Spleen (tissue), 11 donors: Measurements from ENCODE around the gene PPP1R16B. TPM values are rescaled to one million over a fixed set of nuclear protein-coding genes. Genes with fewer than 3 reads are reported as not detected.

Source experiments
- DNase-seq: peaks from one replicate; pipeline ENCODE4 v3.0.0-alpha.2; 2020
- H3K27ac ChIP-seq, 8 donors: fragments of 200-600 bp; sonication (generic) in 7 of 8; 1 replicate in 4 of 8; 2 replicates in 4 of 8; pipeline versions ENCODE4 v1.5.0 to v1.8.0; 2016 to 2021; ENCODE audit warnings: inconsistent platforms in 4 of 8, mild to moderate bottlenecking in 4 of 8, moderate library complexity in 1 of 8
- H3K27me3 ChIP-seq, 7 donors: fragments of 200-600 bp; sonication (generic) in 6 of 7; replicated peaks in 1 of 7; 1 replicate in 4 of 7; 2 replicates in 3 of 7; pipeline versions ENCODE4 v1.5.0 to v1.8.0; 2016 to 2021; ENCODE audit warnings: inconsistent platforms in 3 of 7, mild to moderate bottlenecking in 1 of 7
- H3K36me3 ChIP-seq, 6 donors: fragments of 200-600 bp; sonication (generic) in 5 of 6; 1 replicate in 4 of 6; 2 replicates in 2 of 6; pipeline versions ENCODE4 v1.5.0 to v1.8.0; 2016 to 2021; ENCODE audit warnings: inconsistent platforms in 2 of 6
- H3K4me1 ChIP-seq, 6 donors: fragments of 200-600 bp; sonication (generic) in 5 of 6; 1 replicate in 3 of 6; 2 replicates in 3 of 6; pipeline versions ENCODE4 v1.5.0 to v1.8.0; 2016 to 2021; ENCODE audit warnings: inconsistent platforms in 3 of 6
- H3K4me3 ChIP-seq, 8 donors: fragments of 200-600 bp; sonication (generic) in 7 of 8; 1 replicate in 4 of 8; 2 replicates in 4 of 8; pipeline versions ENCODE4 v1.5.0 to v1.8.0; 2016 to 2021; ENCODE audit warnings: inconsistent platforms in 4 of 8, mild to moderate bottlenecking in 4 of 8, moderate library complexity in 2 of 8
- H3K9me3 ChIP-seq, 8 donors: fragments of 200-600 bp; sonication (generic) in 7 of 8; 1 replicate in 4 of 8; 2 replicates in 4 of 8; pipeline versions ENCODE4 v1.5.0 to v1.8.0; 2016 to 2021; ENCODE audit warnings: inconsistent platforms in 4 of 8
- POLR2A ChIP-seq, 3 donors: fragments of 450-650 bp; IDR thresholded peaks; one replicate each; pipeline ENCODE4 v1.5.1; 2017; ENCODE audit warnings: antibody characterized with exemption in 3 of 3, mild to moderate bottlenecking in 1 of 3
- POLR2AphosphoS5 ChIP-seq, 3 donors: sonication (generic); formaldehyde crosslinking; IDR thresholded peaks; one replicate each; pipeline ENCODE4 v1.5.1; 2017; ENCODE audit warnings: antibody characterized with exemption in 3 of 3
- WGBS, 5 donors: extraction: QIAGEN DNeasy Blood & Tissue Kit in 3 of 5; methylation state at CpG; one replicate each; pipeline versions ENCODE4 v1.1.5 to v1.1.7; 2013 to 2018; 5-methylcytosine and 5-hydroxymethylcytosine counted together
- intact Hi-C: fragments of 100-400 bp; cut with DNase I; formaldehyde crosslinking; loops from one replicate; pipeline ENCODE4 v1.15.0; 2023; ENCODE audit warnings: low total_unique reads
- polyA plus RNA-seq, 3 donors: library from polyadenylated mRNA; stranded (reverse); fragments of 200-250 nt; gene quantifications; one replicate each; pipeline ENCODE4 v1.2.1, GENCODE V29; 2013
- total RNA-seq, 7 donors: library from RNA; depleted of rRNA in 3 of 7; stranded (reverse); fragments of >200 nt in 3 of 7; fragmentation: NEBNext Ultra II Directional in 4 of 7; extraction: Animal tissue kit (Norgen Biotek cat#: 25700) in 4 of 7; gene quantifications; one replicate each; pipeline versions ENCODE4 v1.1.0 to v1.2.1, GENCODE V29; 2016 to 2021
- TF ChIP-seq, protein P1 (sequence below), 11 experiments: fragments of 200-600 bp in 7 of 11; fragments of 450-650 bp in 4 of 11; sonication (generic) in 4 of 11; IDR thresholded peaks in 8 of 11; conservative IDR thresholded peaks in 3 of 11; 1 replicate in 7 of 11; 2 replicates in 4 of 11; pipeline versions ENCODE4 v1.4.0 to v1.8.0; 2016 to 2021; ENCODE audit warnings: antibody characterized with exemption in 11 of 11, inconsistent platforms in 4 of 11, mild to moderate bottlenecking in 1 of 11
- donor health status: healthy with polysubstance abuse.
- donor health status: DM: no; HTN: no; CAD: no; lungs with moderate emphysema.
- donor health status: DM: no; HTN: no; CAD: no.
- donor health status: Bipolar disorder and iron deficiency.
- donor health status: healthy.
- donor health status: DM: no; HTN: no; CAD: no.
- donor health status: DM: yes; HTN: yes; CAD: no.

PPP1R16B gene
- total and polyA plus RNA-seq, 10 donors: 16.0 to 66.0 (median 43.1) TPM

DNA sequence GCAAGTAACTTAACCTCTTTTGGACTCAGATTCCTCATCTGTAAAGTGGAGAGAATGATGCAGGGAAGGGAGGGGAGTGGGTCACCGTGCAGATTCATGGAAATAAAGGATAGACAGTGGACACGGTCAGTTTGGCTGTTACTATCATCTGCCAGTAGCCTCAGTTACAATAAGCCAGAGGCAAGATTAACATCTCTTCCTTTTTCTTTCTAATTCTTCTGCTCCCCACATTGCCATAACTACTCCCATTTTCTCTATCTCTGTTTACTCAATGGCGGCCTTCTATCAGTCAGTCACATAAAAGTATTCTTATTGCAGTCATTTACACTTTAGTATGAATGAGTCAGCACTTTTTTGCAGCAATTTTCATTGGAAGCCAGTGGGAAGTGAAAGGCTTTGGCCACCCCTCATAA, 49.2 kb downstream of the PPP1R16B start:
- H3K36me3 ChIP-seq: peaks cover 0 to 10% (median 0%) of the 10 kb centered on the region in 6 donors
- TF ChIP-seq, protein P1, sequence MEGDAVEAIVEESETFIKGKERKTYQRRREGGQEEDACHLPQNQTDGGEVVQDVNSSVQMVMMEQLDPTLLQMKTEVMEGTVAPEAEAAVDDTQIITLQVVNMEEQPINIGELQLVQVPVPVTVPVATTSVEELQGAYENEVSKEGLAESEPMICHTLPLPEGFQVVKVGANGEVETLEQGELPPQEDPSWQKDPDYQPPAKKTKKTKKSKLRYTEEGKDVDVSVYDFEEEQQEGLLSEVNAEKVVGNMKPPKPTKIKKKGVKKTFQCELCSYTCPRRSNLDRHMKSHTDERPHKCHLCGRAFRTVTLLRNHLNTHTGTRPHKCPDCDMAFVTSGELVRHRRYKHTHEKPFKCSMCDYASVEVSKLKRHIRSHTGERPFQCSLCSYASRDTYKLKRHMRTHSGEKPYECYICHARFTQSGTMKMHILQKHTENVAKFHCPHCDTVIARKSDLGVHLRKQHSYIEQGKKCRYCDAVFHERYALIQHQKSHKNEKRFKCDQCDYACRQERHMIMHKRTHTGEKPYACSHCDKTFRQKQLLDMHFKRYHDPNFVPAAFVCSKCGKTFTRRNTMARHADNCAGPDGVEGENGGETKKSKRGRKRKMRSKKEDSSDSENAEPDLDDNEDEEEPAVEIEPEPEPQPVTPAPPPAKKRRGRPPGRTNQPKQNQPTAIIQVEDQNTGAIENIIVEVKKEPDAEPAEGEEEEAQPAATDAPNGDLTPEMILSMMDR (IDR thresholded peaks at IDR 0.05 in 8 of 11, conservative IDR thresholded peaks at IDR 0.05 in 3 of 11): no peak
- TF ChIP-seq POLR2AphosphoS5 (IDR thresholded peaks at IDR 0.05): no peak
- TF ChIP-seq POLR2A (IDR thresholded peaks at IDR 0.05): no peak
- H3K4me3 ChIP-seq: no peak overlapping the region
- no peak for DNase-seq
- H3K27me3 ChIP-seq: no peaks in the 10 kb centered on the region
- intact Hi-C loops: no loop called here
- no peaks in the 10 kb centered on the region for H3K9me3 ChIP-seq
- WGBS, 5 donors: 90 to 97% (median 92%) methylated on average over 3 of the region's 3 CpGs
- peaks cover 10 to 67% (median 35%) of the 10 kb centered on the region in 6 donors for H3K4me1 ChIP-seq
- H3K27ac ChIP-seq: no peak overlapping the region

DNA sequence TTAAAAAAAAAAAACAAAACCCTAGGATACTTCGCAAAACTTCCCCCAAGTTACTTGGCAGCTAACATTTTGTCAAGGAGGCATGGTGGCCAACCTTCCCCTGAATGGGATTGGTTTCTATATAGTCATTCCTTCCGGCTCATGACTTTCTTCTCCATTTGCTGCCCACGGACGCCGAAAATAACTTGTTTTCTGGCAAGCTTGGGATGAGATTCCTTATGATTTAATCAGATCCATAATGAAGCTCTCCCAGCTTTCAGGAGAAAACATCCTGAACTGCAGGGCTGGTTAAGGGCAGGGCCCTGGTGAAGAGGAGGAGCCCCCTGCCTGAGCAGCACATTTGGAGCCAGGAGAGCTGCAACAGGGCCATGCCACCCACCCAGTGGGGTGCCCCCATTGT, 49.9 kb downstream of the PPP1R16B start:
- peaks cover 12 to 68% (median 42%) of the 10 kb centered on the region in 6 donors for H3K4me1 ChIP-seq
- no peak for DNase-seq
- H3K36me3 ChIP-seq: peaks cover 0 to 10% (median 0%) of the 10 kb centered on the region in 6 donors
- H3K4me3 ChIP-seq: no peak overlapping the region
- H3K27ac ChIP-seq: peak overlapping the region in 3 of 8 donors; percentile 4 to 46 (median 38)
- peak in 1 of 3 donors; percentile 14 for TF ChIP-seq POLR2AphosphoS5 (IDR thresholded peaks at IDR 0.05)
- no peak for TF ChIP-seq POLR2A (IDR thresholded peaks at IDR 0.05)
- TF ChIP-seq, protein P1 (IDR thresholded peaks at IDR 0.05 in 8 of 11, conservative IDR thresholded peaks at IDR 0.05 in 3 of 11): no peak
- intact Hi-C loops: no loop called here
- no peaks in the 10 kb centered on the region for H3K9me3 ChIP-seq
- WGBS, 5 donors: 84 to 96% (median 92%) methylated on average over 5 of the region's 5 CpGs
- H3K27me3 ChIP-seq: no peaks in the 10 kb centered on the region

DNA sequence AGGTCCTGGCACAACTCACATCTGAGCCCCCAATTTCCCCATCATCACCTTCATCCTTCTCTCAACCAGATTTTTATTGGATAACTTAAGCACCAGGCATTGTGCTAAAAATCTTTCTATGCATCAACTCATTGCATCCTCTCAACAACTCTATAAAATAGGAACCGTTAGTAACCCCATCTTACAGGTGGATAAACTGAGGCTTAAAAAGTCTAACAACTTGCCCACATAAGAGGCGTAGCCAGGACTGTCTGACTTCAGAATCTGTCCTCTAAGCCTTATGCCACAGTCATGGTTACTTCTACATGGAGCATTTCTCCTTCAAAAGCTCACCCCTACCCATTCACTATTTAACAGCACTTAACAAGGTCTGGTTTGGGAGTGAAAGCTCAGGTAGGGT, 51.1 kb downstream of the PPP1R16B start:
- intact Hi-C loops: no loop called here
- TF ChIP-seq POLR2AphosphoS5 (IDR thresholded peaks at IDR 0.05) (no peak), POLR2A (IDR thresholded peaks at IDR 0.05) (no peak)
- TF ChIP-seq, protein P1 (IDR thresholded peaks at IDR 0.05 in 8 of 11, conservative IDR thresholded peaks at IDR 0.05 in 3 of 11): no peak
- Histone ChIP-seq H3K4me3 (no peak overlapping the region), H3K27me3 (no peaks in the 10 kb centered on the region), H3K27ac (peak overlapping the region in 5 of 8 donors; percentile 20 to 87 (median 38)), H3K36me3 (peaks cover 0 to 10% (median 0%) of the 10 kb centered on the region in 6 donors), H3K4me1 (peaks cover 20 to 76% (median 54%) of the 10 kb centered on the region in 6 donors), H3K9me3 (no peaks in the 10 kb centered on the region)
- no peak for DNase-seq
- WGBS, 5 donors: 92 to 98% (median 95%) methylated on average over 2 of the region's 2 CpGs

DNA sequence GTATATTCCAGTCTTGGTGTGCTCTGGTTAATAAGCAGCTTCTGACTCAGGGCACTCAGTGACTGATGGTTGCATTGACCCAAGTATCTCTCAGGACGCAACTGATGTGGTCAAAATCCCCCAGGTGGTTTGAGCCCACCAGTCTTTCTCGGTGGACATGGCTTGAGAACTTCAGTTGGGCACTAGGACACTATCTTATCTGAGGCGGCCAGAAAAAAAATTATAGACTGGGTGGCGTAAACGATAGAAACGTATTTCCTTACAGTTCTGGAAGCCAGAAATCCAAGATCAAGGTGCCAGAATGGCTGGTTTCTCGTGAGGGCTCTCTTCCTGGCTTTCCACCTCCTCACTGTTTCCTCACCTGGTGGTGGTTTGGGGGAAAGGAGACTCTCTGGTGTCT, 52.2 kb downstream of the PPP1R16B start:
- WGBS, 5 donors: 88 to 97% (median 93%) methylated on average over 7 of the region's 7 CpGs
- intact Hi-C loops: no loop called here
- no peak for DNase-seq
- Histone ChIP-seq H3K27me3 (no peaks in the 10 kb centered on the region), H3K9me3 (no peaks in the 10 kb centered on the region), H3K4me3 (no peak overlapping the region), H3K4me1 (peaks cover 29 to 82% (median 65%) of the 10 kb centered on the region in 6 donors), H3K27ac (peak overlapping the region in 4 of 8 donors; percentile 77 to 87 (median 82)), H3K36me3 (peaks cover 0 to 10% (median 0%) of the 10 kb centered on the region in 6 donors)
- TF ChIP-seq, protein P1 (IDR thresholded peaks at IDR 0.05 in 8 of 11, conservative IDR thresholded peaks at IDR 0.05 in 3 of 11): no peak
- TF ChIP-seq POLR2A (IDR thresholded peaks at IDR 0.05) (no peak), POLR2AphosphoS5 (IDR thresholded peaks at IDR 0.05) (no peak)
